IMR-90 (cell line): ENCODE data around the gene SPTSSB. TPM values are rescaled to one million over a fixed set of nuclear protein-coding genes. Genes with fewer than 3 reads are reported as not detected.

Experiments used
- ATAC-seq: fragments of 200-7000 bp; cut with Tn5 transposase; 2 replicates; pipeline ENCODE4 v1.9.1; 2020; ENCODE audit warnings: low read depth, mild to moderate bottlenecking, moderate library complexity
- Bru-seq: library from RNA; stranded (reverse); fragments of 400-500 nt; gene quantifications from one replicate; lab custom pipeline; 2021; lab: Mats Ljungman, UMichigan
- BruChase-seq, 2 experiments: library from RNA; stranded (reverse); fragments of 400-500 nt; gene quantifications; one replicate each; lab custom pipeline; 2021; lab: Mats Ljungman, UMichigan
- BruUV-seq: library from RNA; stranded (reverse); fragments of 400-500 nt; replicated peaks from 2 replicates; lab custom pipeline; 2021; lab: Mats Ljungman, UMichigan
- CTCF ChIA-PET: fragments of 300-600 bp; formaldehyde crosslinking; extraction: SDS; loops from one replicate; lab custom pipeline; 2021; ENCODE audit warnings: antibody characterized with exemption; lab: Yijun Ruan, JAX
- POLR2A ChIA-PET: fragments of 300-600 bp; sonication (Branson Sonifier 250); formaldehyde crosslinking; loops from one replicate; lab custom pipeline; 2022; ENCODE audit warnings: antibody characterized with exemption; ENCODE audit not compliant: unreplicated experiment; lab: Charles Lee
- DNase-seq: peaks from one replicate; pipeline ENCODE4 v3.0.0; 2013
- H2AFZ ChIP-seq: replicated peaks from 2 replicates; pipeline ENCODE3; 2013; ENCODE audit warnings: low read length, mild to moderate bottlenecking; ENCODE audit not compliant: poor library complexity
- H2AK5ac ChIP-seq: 2 replicates; pipeline ENCODE4 v1.6.1; 2013; ENCODE audit warnings: low read depth, low read length, inconsistent platforms
- H2AK9ac ChIP-seq: replicated peaks from 2 replicates; pipeline ENCODE3; 2013; ENCODE audit warnings: mild to moderate bottlenecking, low read depth, low read length, moderate library complexity; ENCODE audit not compliant: poor library complexity
- H2BK120ac ChIP-seq: 2 replicates; pipeline ENCODE4 v1.6.1; 2013; ENCODE audit warnings: low read depth, low read length, inconsistent platforms
- H2BK15ac ChIP-seq: 3 replicates; pipeline ENCODE4 v1.6.1; 2013; ENCODE audit warnings: low read depth, low read length, inconsistent platforms
- H2BK20ac ChIP-seq: 2 replicates; pipeline ENCODE4 v1.6.1; 2013; ENCODE audit warnings: low read depth, mild to moderate bottlenecking, inconsistent platforms, low read length, moderate library complexity
- H2BK5ac ChIP-seq: 2 replicates; pipeline ENCODE4 v1.6.1; 2013; ENCODE audit warnings: mild to moderate bottlenecking, low read depth, low read length, inconsistent platforms; ENCODE audit not compliant: poor library complexity, severe bottlenecking
- H3K14ac ChIP-seq: replicated peaks from 2 replicates; pipeline ENCODE4 v1.6.1; 2013; ENCODE audit warnings: low read depth, low read length, inconsistent platforms
- H3K18ac ChIP-seq: 2 replicates; pipeline ENCODE4 v1.6.1; 2013; ENCODE audit warnings: low read depth, low read length, control low read depth
- H3K23ac ChIP-seq: 2 replicates; pipeline ENCODE4 v1.6.1; 2013; ENCODE audit warnings: low read depth, low read length, inconsistent platforms
- H3K27ac ChIP-seq: 2 replicates; pipeline ENCODE4 v1.5.1; 2013; ENCODE audit warnings: mild to moderate bottlenecking, control low read depth, low read length; ENCODE audit not compliant: insufficient read depth
- H3K27me3 ChIP-seq: 2 replicates; pipeline ENCODE4 v1.6.1; 2013; ENCODE audit warnings: low read length; ENCODE audit not compliant: control insufficient read depth, insufficient read depth
- H3K36me3 ChIP-seq: 2 replicates; pipeline ENCODE4 v1.6.1; 2013; ENCODE audit warnings: low read length, mixed read lengths; ENCODE audit not compliant: control insufficient read depth, insufficient read depth
- H3K4ac ChIP-seq: 2 replicates; pipeline ENCODE4 v1.6.1; 2013; ENCODE audit warnings: low read depth, low read length, inconsistent platforms
- H3K4me1 ChIP-seq: 2 replicates; pipeline ENCODE4 v1.6.1; 2013; ENCODE audit warnings: low read length, mixed read lengths; ENCODE audit not compliant: control insufficient read depth, insufficient read depth
- H3K4me2 ChIP-seq: 2 replicates; pipeline ENCODE4 v1.6.1; 2013; ENCODE audit warnings: low read depth, mild to moderate bottlenecking, control low read depth, low read length, moderate library complexity
- H3K4me3 ChIP-seq: 2 replicates; pipeline ENCODE4 v1.5.1; 2013; ENCODE audit warnings: low read depth, mild to moderate bottlenecking, control low read depth, low read length, moderate library complexity; ENCODE audit not compliant: insufficient read depth
- H3K56ac ChIP-seq: 2 replicates; pipeline ENCODE4 v1.6.1; 2013; ENCODE audit warnings: low read length, inconsistent platforms; ENCODE audit not compliant: insufficient read depth; ENCODE audit errors: extremely low read depth
- H3K79me1 ChIP-seq, 2 experiments: 2 replicates each; pipeline ENCODE4 v1.6.1; 2013; ENCODE audit warnings: low read length in 2 of 2, inconsistent platforms in 1 of 2, low read depth in 1 of 2
- H3K9ac ChIP-seq: 2 replicates; pipeline ENCODE4 v1.6.1; 2013; ENCODE audit warnings: low read depth, low read length, control low read depth
- H3K9me1 ChIP-seq: 2 replicates; pipeline ENCODE4 v1.6.1; 2013; ENCODE audit warnings: low read length, inconsistent platforms; ENCODE audit not compliant: insufficient read depth
- H3K9me3 ChIP-seq: 2 replicates; pipeline ENCODE4 v1.6.1; 2013; ENCODE audit warnings: low read length; ENCODE audit not compliant: control insufficient read depth, insufficient read depth
- H4K20me1 ChIP-seq: 2 replicates; pipeline ENCODE4 v1.6.1; 2013; ENCODE audit warnings: low read length, inconsistent platforms; ENCODE audit not compliant: insufficient read depth
- H4K5ac ChIP-seq: 2 replicates; pipeline ENCODE4 v1.6.1; 2013; ENCODE audit warnings: mild to moderate bottlenecking, low read depth, low read length, control low read depth
- H4K8ac ChIP-seq, 2 experiments: 2 replicates each; pipeline ENCODE4 v1.6.1; 2013; ENCODE audit warnings: low read depth in 2 of 2, low read length in 2 of 2, control low read depth in 1 of 2, inconsistent platforms in 1 of 2
- H4K91ac ChIP-seq: 2 replicates; pipeline ENCODE4 v1.6.1; 2013; ENCODE audit warnings: low read depth, low read length, inconsistent platforms; ENCODE audit not compliant: insufficient read depth
- CTCF ChIP-seq: conservative IDR thresholded peaks from 2 replicates; pipeline ENCODE4 v1.5.1; 2012; ENCODE audit warnings: mild to moderate bottlenecking, low read depth, low read length, improper control_type of control experiment
- ELK1 ChIP-seq: fragments of 150-350 bp; IDR thresholded peaks from 2 replicates; pipeline ENCODE4 v1.6.1; 2016; ENCODE audit warnings: low read depth, mild to moderate bottlenecking, low read length, moderate library complexity, borderline replicate concordance
- FOS ChIP-seq: fragments of 150-350 bp; IDR thresholded peaks from 2 replicates; pipeline ENCODE4 v1.6.1; 2016; ENCODE audit warnings: low read depth, low read length
- WGBS, 2 experiments: methylation state at CpG; one replicate each; pipeline versions ENCODE4 v1.1.5 to v1.1.7; 2013; ENCODE audit warnings: missing lambda C conversion rate in 2 of 2; ENCODE audit not compliant: insufficient read length in 1 of 2; ENCODE audit errors: extremely low coverage in 2 of 2; 5-methylcytosine and 5-hydroxymethylcytosine counted together
- dilution Hi-C: fragments of 300-500 bp; cut with HindIII; formaldehyde crosslinking; loops from one replicate; pipeline ENCODE4 v1.14.3; 2018; ENCODE audit warnings: low sequenced_read_pairs; ENCODE audit not compliant: unreplicated experiment
- in situ Hi-C: fragments of 300-500 bp; cut with MboI; formaldehyde crosslinking; loops from 3 replicates; pipeline ENCODE4 v1.14.3; 2019; ENCODE audit warnings: low sequenced_read_pairs, inconsistent platforms, mixed read lengths
- intact Hi-C: fragments of 100-400 bp; cut with micrococcal nuclease; formaldehyde crosslinking; loops from 2 replicates; pipeline ENCODE4 v1.10.0; 2022
- long read RNA-seq: library from polyadenylated mRNA; unstranded; transcript quantifications from one replicate; pipeline ENCODE4 v2.0.0, GENCODE V29; 2021; ENCODE audit not compliant: unreplicated experiment
- polyA plus RNA-seq, 3 experiments: library from polyadenylated mRNA; depleted of rRNA; stranded (reverse); fragments of >200 nt; gene quantifications; 2 replicates each; pipeline ENCODE4 v1.2.3, GENCODE V29; 2012; ENCODE audit warnings: low replicate concordance in 1 of 3
- total RNA-seq: library from RNA; depleted of rRNA; stranded (reverse); fragments of >200 nt; gene quantifications from 2 replicates; pipeline ENCODE4 v1.2.3, GENCODE V29; 2012; rRNA removed

Gene SPTSSB
- total RNA-seq, result not detected in 2 replicates
- not detected in 2 replicates for polyA plus RNA-seq (2012; rRNA removed)
- polyA plus RNA-seq (2012; cell fraction: cytosol; rRNA removed), result not detected in 2 replicates
- polyA plus RNA-seq (2012; cell fraction: nucleus; rRNA removed; ENCODE audit: low replicate concordance), result not detected in 2 replicates
- percentile 23 among the genes with signal in this experiment for Bru-seq, nascent RNA
- percentile 29 among the genes with signal in this experiment for BruChase-seq, experiment 1, labeled RNA remaining after a 6-hour chase
- BruChase-seq, experiment 2, labeled RNA remaining after a 2-hour chase, result percentile 30 among the genes with signal in this experiment
- long read RNA-seq, result 0 reads

GRCh38 chr3:161371441-161372320, at the start of gene SPTSSB:
SPTSSB (minus strand) TSS chr3:161371517; CDS start chr3:161346323, 25,194 bp downstream.
- peak; percentile 75 for ATAC-seq
- no peak within 1 kb of the TSS for H2BK5ac ChIP-seq
- H2AK5ac ChIP-seq, result no peak within 1 kb of the TSS
- H3K9ac ChIP-seq, result no peak within 1 kb of the TSS
- no peak within 1 kb of the TSS for H3K56ac ChIP-seq
- H3K18ac ChIP-seq, result no peak within 1 kb of the TSS
- H3K23ac ChIP-seq, result no peak within 1 kb of the TSS; the same call in 1 of the 2 replicates
- peak within 1 kb of the TSS; percentile 23 for H3K4me3 ChIP-seq
- peak within 1 kb of the TSS; percentile 78 for H2AK9ac ChIP-seq
- H3K9me3 ChIP-seq, result no peaks in the 10 kb centered on the region
- H4K5ac ChIP-seq, result no peak within 1 kb of the TSS
- H2BK120ac ChIP-seq, result no peak within 1 kb of the TSS
- POLR2A ChIA-PET, result no interaction called here
- no peaks in the 10 kb centered on the region for H3K4me1 ChIP-seq
- BruUV-seq, result no TSS peak
- H2AFZ ChIP-seq, result peak within 1 kb of the TSS; percentile 87
- no peak within 1 kb of the TSS for H4K91ac ChIP-seq
- CTCF ChIA-PET, result interaction anchor here (0.7 to 0.8 kb wide), 3 partner anchors 9 to 930 kb away, joined by 3 read pairs; no protein-coding TSS in a partner anchor
- H3K27ac ChIP-seq, result no peak within 1 kb of the TSS
- H2BK15ac ChIP-seq, result no peak within 1 kb of the TSS
- in situ Hi-C loops (no loop called here), dilution Hi-C loops (no loop called here), intact Hi-C loops (no loop called here)
- H4K8ac ChIP-seq, result no peak within 1 kb of the TSS
- no peaks in the 10 kb centered on the region for H3K79me1 ChIP-seq
- H3K36me3 ChIP-seq, result no peaks in the 10 kb centered on the region
- H3K4ac ChIP-seq, result no peak within 1 kb of the TSS
- H3K27me3 ChIP-seq, result peaks cover 31% of the 10 kb centered on the region
- no CpG with 5 or more reads among the region's 53 CpGs for WGBS, 2 experiments
- no peak within 1 kb of the TSS for H2BK20ac ChIP-seq
- peak within 1 kb of the TSS; percentile 83 for H3K4me2 ChIP-seq
- H3K14ac ChIP-seq, result no peak within 1 kb of the TSS
- no peak for DNase-seq
- no peaks in the 10 kb centered on the region; the same call in 1 of the 2 replicates for H4K20me1 ChIP-seq
- no peak for TF ChIP-seq ELK1
- no peak for TF ChIP-seq FOS
- peak; percentile 15; the same call in 1 of the 2 replicates for TF ChIP-seq CTCF
- no peaks in the 10 kb centered on the region for H3K9me1 ChIP-seq
